Activated CD8-positive, alpha-beta memory T cell treated with anti-CD3 and anti-CD28 coated beads, Interleukin-2, amount 50 U/mL, for 4 hours (primary cell): ENCODE data around the gene LIMS2.
A peak's percentile ranks its signal among the peaks of the same experiment; 100 is the strongest.

ENCODE experiments used
- DNase-seq: peaks from one replicate; pipeline ENCODE4 v3.0.0-alpha.2; 2020

The LIMS2 gene

DNA sequence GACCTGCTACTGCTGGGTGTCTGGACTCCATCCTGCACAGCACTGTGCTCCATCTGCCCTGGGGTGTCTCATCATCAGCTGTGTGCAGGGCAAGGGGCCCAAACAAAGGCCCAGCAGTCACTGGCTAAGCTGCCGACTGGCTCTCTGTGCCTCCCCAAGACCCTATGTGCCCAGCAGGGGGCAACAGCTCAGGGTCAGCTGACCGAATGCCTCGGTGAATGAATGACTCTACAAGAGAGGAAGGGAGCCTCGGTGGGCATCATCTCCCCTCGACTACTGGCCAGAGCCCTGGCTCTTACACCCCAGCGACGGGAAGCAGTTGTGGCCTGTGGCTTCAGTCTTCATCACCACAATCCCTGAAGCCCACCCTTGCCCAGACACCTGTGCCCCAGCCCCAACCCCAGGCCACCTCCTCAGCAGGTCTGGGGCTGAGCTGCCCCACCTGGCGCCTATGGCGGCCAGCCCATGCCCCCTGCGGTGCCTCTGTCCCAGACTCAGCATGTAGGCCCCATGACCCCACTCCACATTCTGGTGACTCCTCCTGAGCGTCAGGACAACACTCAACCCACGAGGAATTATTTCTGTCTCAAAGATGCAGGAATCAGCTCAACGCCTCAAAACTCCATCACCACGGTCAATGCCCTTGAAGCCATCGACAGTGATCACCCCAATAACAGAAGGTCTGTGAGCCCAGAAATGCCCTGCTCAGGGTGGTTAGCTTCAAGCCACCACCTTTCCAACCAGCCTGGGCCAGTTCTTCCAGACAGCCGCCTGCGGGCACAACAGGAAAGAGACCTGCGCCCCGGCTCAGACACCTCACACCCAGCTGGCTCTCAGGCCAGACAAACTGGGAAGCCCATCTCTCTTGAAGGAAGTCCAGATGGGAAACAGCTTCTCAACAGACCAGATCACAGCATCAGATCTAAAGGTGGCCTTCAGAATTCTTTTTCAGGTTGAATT lies 31.0 kb downstream of the LIMS2 start:
- no peak for DNase-seq

DNA sequence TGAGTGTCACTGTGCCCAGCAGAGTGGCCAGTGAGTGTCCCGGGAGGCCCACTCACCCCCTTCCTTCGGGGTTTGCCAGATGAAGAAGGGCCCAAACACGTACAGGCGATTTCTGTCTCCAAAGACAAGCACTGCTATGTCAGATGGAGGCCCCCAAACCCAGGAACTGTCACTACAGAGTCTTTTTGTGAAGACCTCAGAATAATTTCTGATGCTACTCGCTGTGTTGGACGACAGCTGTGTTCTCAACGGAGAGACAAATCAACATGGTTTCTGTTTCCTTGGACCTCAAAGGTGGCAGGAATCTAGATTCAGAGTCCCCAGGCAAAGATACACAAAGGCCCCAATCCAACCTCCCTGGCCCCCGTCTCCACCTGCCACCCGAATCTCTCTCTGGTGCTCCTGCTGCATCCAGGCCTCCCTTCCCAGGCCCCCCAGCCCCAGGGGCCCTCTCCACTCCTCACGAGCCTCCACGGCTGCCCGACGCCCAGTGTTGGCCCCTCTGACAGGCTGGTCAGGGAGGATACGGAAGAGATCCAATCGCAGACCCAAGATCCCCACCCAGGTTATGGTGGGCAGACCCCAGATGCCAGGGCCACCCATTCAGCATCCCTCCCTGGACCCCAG lies 31.8 kb downstream of the LIMS2 start:
- DNase-seq = no peak

DNA sequence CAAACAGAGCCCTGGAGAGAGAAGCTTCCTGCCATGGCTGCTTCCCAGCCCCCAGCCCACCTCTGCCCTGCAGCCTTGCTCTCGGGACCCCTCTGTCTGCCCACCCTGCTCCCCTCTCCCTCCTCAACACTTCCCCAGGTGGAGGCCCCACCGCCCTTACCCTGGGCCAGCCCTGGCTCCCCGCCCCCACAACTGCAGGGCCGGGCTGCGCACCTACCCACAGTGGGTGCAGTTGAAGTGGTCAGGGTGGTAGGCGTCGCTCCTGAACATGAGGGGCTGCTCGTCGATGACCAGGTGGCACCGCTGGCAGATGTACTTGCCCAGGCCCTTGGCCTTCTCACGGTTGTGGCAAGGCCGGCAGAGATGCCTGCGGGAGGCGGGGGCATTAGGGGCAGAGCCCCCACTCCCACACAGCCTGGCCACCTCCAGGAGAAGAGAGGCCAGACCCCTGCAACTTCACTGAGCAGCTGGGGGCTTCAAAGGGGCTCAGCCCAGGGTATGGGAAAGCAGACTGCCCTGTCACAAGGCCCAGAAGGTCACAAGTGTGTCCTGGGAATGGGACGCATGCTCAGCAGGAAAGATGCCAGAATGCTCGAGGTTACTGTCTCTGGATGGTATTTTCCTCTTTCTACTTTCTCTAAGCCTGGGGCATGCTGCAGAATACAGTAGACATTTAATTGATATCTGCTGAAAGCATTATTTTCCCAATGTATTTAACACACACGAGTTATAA lies 32.5 kb downstream of the LIMS2 start:
- DNase-seq = no peak

DNA sequence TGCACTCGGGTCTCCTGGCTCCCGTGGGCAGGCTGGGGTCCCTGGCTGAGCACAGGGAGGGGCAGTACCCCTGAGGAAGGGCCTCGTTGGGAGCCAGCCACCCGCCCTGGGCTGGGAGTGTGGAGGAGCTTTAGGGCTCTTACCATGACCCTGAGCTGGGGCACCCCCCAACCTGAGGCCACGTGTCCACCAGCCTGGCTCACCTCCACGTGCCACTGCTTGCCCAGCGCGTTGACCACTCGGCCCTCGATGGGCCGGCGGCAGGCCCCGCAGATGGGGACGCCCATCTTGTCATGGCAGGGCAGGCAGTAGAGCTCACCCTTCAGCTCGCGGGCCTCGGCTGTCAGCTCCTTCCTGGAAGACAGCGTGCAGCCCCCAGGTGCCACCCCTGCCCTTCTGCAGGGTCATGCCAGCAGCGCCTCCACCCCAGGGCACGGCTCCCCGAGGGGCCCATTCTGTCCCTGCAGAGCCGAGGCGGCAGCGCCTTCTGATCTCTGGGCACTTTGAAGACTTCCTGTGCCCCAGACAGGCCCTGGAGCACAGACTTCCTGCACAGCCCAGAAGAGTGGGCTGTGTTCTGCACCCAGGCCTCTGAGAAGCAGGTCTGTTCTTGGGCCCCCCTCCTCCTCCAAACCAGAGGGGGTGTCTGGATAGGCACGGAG lies 33.4 kb downstream of the LIMS2 start:
- peak; percentile 42 for DNase-seq

DNA sequence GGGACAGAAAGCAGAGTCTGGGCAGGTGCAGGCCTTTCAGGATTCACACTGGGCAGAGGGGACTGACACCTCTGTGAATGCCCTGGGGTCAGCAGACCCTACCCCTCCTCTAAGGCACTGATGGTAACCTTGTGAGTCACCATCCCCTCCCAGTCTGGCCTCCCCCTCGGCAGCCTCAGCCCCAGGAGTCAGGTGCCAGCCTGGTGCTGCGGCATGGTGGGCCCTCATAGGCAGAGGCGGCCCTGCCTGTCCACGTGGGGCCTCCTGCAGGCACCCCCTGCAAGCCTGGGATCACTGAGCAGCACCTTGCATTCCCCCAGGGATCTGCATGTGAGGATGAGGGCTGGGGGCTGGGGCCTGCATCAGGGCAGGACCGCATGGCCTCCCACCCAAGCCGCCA lies 34.2 kb downstream of the LIMS2 start:
- no peak for DNase-seq

DNA sequence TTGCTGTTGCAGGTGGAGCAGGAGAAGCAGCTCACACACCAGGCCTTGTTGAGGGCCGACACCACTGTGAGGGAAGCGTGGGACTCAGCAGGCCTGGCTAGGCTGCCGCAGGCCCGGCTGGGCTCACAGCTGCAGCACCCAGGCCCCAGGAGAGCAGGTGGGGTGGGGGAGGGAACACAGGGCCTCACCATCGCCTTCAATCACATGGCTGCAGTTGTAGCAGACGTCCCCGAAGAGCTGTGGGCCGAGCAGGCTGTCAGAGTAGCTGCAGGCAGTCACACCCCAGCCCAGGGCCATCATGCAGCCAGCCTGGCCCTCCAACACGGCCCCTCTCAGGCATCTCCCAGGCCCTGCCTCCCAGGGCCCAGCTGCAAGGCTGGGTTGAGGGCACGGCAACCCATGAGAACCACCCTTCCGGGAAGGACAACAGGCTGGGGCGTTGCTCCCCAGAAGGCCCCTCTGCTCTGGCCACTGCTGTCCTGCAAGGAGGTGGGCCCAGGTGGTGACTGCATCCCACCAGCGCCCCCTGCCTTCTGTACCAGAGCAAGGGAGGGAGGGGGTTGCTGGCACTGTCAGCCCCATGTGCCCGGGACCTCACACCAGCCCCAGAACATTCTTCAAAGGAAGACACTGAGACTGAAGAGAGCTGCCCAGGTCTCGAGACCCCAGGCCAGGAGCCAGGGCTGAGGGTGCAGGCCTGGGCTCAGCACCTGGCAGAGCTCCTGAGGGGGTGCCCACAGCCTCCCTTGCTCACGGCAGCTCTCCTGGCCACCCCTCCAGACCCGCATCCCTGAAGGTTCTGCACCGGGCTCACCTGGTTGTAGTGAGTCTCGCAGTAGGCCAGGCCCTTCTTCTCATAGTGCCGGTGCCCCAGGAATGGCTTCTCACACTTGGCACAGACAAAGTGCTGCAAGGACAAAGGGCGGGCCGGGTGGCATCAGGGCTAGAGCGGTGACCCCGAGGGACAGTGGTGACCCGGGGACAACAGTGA lies 35.0 kb downstream of the LIMS2 start:
- DNase-seq = no peak

DNA sequence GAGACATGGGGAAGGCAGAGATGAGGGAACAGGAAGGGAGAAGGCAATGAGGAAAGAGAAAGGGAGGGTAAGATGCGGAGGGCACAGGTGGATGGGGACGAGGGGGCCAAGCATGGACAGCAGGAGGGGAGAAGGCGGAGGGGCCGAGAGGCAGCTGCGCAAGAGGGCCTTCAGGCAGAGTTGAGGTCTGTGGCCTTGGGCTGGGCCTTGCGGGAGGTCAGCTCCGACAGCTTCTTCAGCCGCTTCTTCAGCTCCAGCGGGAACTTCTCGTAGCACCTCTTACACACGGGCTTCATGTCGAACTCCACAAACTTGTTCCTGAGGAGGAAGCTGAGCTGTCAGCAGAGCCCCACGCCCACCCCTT lies 36.2 kb downstream of the LIMS2 start:
- no peak for DNase-seq

DNA sequence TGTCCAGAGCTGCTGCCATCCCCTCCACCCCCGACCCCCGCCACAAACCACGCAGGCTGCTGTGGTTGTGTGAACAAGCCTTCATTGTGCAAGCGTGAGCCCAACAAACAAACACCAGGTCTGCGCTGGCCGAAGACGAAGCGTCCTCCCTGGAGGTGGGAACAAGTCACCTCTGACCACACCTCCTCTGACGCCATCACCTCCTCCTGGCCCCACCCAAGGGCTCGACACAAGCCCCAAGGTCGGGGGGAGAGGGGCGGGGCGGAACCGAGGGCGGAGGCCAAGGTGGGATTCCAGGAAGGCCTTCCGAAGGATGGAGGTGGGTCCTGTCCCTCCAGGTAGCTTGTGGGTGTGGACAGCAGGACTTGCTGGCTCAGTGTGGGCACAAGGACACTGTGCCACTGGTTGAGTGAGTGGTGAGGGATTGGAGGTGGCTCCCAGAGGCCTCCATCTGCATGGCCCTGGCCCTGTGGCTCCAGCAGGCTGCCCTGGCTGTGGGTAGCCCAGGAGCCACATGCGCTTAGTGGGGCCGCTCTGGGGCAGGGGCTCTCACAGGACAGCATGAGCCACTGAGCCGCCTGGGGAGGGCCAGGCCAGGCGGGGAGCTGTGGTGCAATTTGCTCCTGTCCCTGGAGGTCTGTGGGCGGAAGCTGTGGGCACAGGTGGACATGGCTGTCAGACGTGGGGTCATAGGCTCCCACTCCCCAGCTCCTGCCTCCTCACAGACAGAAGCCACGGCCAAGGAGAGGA lies 36.8 kb downstream of the LIMS2 start:
- DNase-seq = no peak

DNA sequence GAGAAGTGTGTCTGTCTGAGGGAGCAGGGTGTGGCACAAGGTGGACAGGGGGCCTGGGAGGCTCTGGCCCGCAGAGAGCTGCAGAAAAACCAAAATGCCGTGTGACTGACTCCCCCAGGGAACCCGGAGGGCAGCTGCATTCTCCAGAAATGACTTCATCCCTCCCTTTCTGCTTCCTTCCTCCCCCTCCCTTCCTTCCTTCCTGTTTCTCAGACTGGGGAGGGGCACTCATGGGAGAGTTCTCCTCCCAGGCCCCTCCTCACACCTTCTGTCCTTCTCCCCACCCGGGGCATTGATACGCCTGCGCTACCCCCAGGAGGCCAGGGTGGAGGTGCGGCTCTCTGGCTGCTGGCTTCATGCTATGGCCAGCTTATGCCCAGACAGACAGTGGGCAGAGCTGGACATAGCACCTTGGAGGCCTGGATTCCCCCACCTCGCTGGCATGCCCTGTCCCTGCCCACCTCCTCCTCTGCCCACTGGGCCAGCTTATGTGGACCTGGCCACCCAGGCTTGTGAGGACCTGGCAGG lies 37.5 kb downstream of the LIMS2 start:
- DNase-seq = no peak

DNA sequence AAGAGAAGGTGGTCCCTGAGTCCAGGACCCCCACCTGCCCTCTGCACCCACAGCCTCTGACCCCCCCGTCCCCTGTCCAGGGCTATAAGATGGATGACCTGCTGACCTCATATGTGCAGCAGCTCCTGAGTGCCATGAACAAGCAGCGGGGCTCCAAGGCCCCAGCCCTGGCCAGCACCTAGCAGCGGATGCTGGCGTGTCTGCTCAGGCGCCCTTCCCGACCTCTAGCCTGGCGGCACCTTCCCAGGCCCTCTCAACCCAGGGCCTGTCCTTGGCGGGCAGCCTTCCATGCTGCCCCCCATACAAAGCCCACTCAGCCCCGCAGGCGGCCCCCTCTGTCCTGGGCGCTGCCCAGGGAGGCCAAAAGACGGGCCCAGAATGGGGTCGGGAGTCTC lies 38.1 kb downstream of the LIMS2 start:
- no peak for DNase-seq

DNA sequence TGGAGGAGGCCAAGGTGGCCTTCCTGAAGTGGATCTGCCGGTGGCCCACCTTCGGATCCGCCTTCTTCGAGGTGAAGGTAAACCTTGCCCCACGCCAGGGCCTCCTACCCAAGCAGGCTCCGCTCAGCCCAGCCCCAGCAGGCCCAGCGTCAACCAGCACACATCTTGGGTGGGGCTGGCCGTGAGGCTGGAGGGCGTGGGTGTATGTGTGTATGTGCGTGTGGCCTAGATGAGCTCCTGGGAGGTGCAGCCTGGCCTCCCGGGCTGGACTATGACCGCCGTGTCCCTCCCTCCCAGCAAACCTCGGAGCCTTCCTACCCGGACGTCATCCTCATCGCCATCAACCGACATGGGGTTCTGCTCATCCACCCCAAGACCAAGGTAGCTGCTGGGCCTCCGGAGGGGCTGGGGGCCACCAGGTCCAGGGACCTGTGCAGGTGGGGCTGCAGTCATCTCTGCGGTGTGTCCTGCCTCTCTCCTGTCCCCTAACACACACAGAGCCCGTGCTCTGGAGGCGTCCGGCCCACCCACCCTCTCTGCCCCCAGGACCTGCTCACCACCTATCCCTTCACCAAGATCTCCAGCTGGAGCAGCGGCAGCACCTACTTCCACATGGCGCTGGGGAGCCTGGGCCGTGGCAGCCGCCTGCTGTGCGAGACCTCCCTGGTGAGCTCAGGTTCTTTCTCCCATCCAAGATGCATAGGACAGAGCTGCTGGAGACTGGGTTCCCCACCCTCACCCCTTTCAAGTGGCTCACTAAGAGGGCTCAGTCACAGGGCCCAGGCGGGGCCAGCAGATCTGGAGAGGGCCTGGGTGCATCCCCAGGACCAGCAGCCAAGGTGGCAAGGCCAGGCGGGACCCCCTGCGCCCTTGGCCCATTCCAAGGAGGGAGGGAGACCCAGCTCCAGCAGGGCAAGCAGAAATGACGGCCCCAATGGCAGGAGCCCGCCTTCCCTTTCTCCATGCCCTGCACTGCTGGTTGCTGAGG lies 38.8 kb downstream of the LIMS2 start:
- DNase-seq = no peak

DNA sequence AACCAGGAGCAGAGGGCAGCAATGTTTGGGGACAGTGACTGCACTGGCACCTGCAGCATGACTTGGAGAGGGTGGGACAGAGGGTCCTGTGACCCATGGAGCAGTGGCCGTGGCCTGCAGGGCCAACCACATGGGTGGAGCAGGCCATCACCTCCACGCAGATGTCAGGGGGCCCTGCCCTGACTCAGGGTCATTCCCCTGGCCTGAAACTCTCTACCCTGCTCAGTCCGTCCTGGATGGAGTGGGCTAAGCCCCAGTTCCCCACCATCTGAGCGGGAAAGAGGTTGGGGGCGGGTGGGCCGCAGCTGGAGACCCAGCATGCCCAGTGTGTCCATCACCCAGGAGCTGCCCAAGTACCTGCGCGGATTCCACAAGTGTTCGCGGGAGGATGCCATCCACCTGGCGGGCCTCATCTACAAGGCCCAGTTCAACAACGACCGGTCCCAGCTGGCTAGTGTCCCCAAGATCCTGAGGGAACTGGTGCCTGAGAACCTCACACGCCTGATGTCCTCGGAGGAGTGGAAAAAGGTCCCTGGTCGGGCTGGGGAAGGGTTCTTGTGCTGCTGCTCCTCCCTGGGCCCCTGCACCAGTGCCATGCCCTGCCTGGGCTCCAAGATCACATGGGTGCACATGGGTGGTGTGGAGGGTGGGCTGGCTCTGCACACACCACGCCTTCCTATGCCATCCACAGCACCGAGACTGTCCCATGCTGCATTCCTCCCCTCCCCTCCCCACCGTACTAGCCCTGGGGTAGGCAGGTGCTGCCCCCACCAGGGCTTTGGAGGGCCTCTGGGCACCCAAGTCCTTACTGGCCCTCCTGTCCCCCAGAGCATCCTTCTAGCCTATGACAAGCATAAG lies 39.7 kb downstream of the LIMS2 start:
- no peak for DNase-seq

DNA sequence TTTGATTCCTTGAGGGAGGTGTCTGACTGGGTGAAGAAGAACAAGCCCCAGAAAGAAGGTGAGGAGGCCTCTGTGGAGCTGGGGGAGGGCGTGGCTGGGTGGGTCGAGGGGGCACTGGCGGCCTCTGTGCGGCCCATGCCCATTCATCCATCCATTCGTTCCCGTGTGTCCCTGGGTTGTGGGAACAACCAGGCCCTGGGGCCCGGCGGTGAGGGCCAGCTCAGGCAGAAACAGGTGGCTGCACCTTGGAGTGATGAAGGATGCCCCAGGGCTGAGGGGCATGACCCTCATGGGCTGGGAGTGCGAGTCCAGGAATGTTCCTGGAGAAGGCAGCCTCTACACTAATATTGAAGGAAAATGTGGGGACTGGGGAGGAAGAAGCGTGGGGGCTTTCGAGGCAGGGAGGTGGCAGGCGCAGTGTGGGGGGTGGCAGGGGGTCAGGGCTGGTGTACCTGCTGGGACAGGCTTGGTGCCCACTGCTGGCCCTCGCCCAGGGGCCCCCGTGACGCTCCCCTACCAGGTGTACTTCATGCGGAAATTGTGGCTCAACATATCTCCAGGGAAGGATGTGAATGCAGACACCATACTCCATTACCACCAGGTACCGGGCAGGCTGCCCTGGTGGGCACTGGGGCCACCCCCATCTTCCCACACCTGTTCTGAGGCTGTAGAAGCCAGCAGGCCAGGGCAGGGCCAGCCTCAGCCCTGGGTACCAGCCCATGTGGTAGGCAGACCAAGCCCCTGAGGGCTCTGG lies 40.5 kb downstream of the LIMS2 start:
- no peak for DNase-seq

DNA sequence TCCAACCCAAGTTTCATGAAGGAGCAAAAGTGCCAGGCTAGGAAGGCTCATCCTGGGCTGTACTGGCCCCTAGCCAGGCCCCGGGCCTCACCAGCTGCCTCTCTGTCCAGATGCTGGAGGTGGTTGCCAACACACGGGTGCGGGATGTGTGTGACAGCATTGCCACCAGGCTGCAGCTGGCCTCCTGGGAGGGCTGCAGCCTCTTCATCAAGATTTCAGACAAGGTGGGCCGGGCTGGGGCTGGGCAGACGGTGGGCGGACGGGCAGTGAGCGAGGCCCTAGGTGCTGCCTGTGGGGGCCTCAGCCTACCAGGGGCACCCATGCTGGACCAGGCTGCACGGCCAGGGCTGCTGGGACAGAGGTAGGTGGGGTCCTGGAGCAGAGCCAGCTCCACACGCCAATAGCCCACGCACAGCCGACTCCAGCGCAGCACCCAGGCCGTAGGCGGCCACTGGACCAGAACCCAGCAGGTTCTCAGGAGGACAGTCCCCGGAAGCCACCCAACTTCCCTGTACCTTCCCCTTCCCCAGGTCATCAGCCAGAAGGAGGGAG lies 41.2 kb downstream of the LIMS2 start:
- no peak for DNase-seq

DNA sequence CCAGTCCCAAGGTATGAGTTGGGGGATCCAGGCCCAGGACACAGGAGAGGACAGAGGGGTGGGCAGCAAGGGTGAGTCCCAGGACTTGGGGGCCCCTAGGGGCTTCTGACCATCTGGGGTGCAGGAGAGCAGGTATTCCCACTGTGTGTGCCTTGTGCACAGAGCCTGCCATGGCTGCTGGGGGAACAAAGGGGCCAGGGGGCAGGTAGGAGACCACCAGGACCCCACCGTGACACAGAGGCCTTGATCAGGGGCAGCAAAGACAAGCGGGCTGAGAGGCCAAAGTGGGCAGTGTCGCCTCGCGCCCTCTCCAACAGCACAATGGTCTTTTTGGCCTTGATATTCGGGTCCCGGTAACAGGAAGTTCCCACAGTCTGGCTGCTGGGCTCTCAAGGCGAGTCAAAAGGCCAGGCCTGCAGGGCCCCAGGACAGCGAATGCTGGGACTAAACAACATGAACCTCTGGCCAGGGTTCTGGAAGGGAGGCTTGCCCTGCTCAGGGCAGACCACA lies 41.7 kb downstream of the LIMS2 start:
- DNase-seq = no peak

DNA sequence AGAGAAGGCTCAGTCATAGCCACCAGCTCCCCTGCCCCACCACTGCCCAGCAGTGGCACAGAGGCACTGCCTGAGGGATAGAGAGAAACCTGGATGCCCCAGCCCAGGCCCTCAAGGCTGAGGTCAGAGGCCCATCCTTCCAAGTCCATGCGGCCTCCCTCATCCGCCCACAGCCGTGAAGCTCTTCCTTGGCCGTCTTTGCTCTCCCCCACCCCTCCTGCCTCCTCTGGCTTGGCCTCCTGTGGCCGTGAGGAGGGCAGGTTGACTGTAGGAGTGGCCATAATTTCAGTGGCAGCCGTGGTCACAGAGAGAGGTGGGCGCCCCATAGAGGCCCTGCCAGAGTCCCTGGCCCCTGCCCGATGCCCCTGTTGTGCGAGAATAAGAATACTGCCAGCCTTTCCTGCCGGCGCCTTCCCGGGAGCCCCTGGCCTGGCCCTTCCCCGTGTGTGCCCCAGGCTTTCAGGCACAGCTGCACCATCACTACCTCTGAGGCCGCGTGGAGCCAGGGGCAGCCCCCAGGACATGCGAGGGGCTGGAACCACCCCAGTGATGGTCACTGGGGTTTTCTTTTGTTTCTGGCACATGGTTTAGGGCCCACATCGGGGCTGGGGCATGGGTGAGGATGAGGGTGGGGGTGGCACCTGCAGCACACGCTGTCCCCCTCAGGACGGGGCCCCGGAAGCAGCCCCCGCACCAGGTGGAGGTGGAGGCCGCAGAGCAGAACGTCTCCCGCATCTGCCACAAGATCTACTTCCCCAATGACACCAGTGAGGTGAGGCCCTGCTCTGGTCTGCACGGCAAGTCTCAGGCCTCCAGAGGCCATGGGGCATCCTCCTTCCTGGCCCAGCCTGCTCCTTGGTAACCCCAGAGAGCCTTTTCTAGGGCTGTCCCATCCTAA lies 42.5 kb downstream of the LIMS2 start:
- no peak for DNase-seq
